Peyer's patch (tissue), 4 donors: ENCODE results near the gene GRIK4. TPM values are rescaled to one million over a fixed set of nuclear protein-coding genes. Genes with fewer than 3 reads are reported as not detected.

Experiments used
- DNase-seq, 3 donors: peaks; one replicate each; pipeline ENCODE4 v3.0.0-alpha.2; 2017 to 2019
- H3K27ac ChIP-seq, 4 donors: fragments of 200-600 bp; sonication (generic); one replicate each; pipeline ENCODE4 v1.5.1; 2016 to 2019
- H3K27me3 ChIP-seq, 2 donors: fragments of 200-600 bp; sonication (generic); one replicate each; pipeline ENCODE4 v1.5.1; 2019
- H3K36me3 ChIP-seq, 3 donors: fragments of 200-600 bp; sonication (generic); one replicate each; pipeline ENCODE4 v1.5.1; 2016 to 2019
- H3K4me1 ChIP-seq, 4 donors: fragments of 200-600 bp; sonication (generic); one replicate each; pipeline ENCODE4 v1.5.1; 2016 to 2019
- H3K4me3 ChIP-seq, 4 donors: fragments of 200-600 bp; sonication (generic); 1 replicate in 3 of 4; 2 replicates in 1 of 4; pipeline ENCODE4 v1.5.1; 2016 to 2019; ENCODE audit warnings: mild to moderate bottlenecking in 1 of 4
- H3K9me3 ChIP-seq, 4 donors: fragments of 200-600 bp; sonication (generic); one replicate each; pipeline ENCODE4 v1.5.1; 2016 to 2019; ENCODE audit warnings: mild to moderate bottlenecking in 1 of 4
- CTCF ChIP-seq, 6 experiments: fragments of 450-650 bp in 4 of 6; fragments of 200-600 bp in 2 of 6; sonication (generic) in 1 of 6; IDR thresholded peaks; one replicate each; pipeline ENCODE4 v1.5.1; 2017 to 2019; ENCODE audit warnings: antibody characterized with exemption in 6 of 6, mild to moderate bottlenecking in 3 of 6, moderate library complexity in 1 of 6
- POLR2A ChIP-seq, 2 donors: fragments of 450-650 bp; IDR thresholded peaks; one replicate each; pipeline ENCODE4 v1.5.1; 2017; ENCODE audit warnings: antibody characterized with exemption in 2 of 2, mild to moderate bottlenecking in 2 of 2, moderate library complexity in 2 of 2
- total RNA-seq, 4 donors: library from RNA; depleted of rRNA; stranded (reverse); fragments of >200 nt; gene quantifications; one replicate each; pipeline ENCODE4 v1.1.0, GENCODE V29; 2016

GRIK4 gene
- total RNA-seq, 4 donors from 2014 or later: 0.40 to 2.5 TPM; not detected in 2

DNA sequence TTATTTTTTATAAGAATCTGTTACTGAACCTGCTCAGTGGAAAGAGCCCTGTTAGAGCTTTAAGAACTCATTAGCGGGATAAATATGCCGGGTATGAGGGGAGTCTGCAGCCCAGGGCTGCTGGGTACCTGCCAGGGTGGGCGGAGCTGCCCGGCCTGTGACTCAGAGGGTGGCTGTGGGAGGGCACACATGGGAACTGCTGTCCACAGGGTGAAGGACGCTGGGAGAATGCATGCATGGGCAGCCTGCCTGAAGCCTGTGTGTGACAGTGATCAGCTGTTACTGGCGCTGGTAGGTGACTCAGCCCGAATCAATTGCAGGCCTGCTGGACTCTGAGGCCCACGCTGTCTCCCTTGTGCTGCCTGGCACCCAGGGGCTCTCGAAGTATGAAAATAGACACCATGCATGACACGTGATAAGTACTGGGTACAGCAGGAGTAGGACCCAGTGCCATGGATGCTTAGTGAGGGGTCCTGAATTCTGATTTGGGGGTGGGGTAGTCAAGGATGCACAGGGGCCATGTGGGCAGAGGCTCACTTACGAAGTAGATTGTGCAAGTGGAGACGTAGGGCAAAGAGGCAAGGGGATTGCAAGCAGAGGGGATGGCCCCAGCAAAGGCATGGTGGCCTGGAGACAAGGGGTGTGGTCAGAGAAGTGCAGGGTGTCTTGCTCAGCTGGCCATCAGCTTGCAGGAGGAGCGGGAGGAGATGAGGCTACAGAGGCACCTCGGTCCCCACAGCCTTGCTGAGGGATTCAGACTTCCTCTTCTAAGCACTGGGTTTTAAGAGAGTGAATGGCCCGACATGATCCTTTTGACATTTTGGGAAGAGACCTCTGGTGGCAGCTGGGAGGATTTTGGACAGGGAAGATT lies 36.5 kb downstream of the GRIK4 start:
- H3K4me3 ChIP-seq: no peak overlapping the region
- H3K27ac ChIP-seq: no peak overlapping the region
- no peaks in the 10 kb centered on the region for H3K9me3 ChIP-seq
- DNase-seq: peak; percentile 39 to 65 (median 60)
- peaks cover 0 to 18% (median 0%) of the 10 kb centered on the region in 4 donors for H3K4me1 ChIP-seq
- TF ChIP-seq POLR2A (IDR thresholded peaks at IDR 0.05) (no peak), CTCF (IDR thresholded peaks at IDR 0.05) (no peak)
- H3K27me3 ChIP-seq: no peaks in the 10 kb centered on the region
- no peaks in the 10 kb centered on the region for H3K36me3 ChIP-seq

- Histone ChIP-seq H3K27me3 (no peaks in the 10 kb centered on the region), H3K4me3 (no peak overlapping the region), H3K4me1 (peaks cover 0 to 18% (median 0%) of the 10 kb centered on the region in 4 donors), H3K36me3 (no peaks in the 10 kb centered on the region), H3K27ac (no peak overlapping the region), H3K9me3 (no peaks in the 10 kb centered on the region)
- TF ChIP-seq POLR2A (IDR thresholded peaks at IDR 0.05) (no peak), CTCF (IDR thresholded peaks at IDR 0.05) (no peak)
- no peak for DNase-seq
Observed at GRCh38 chr11:120548682-120549209, 37.2 kb downstream of the GRIK4 start.

DNA sequence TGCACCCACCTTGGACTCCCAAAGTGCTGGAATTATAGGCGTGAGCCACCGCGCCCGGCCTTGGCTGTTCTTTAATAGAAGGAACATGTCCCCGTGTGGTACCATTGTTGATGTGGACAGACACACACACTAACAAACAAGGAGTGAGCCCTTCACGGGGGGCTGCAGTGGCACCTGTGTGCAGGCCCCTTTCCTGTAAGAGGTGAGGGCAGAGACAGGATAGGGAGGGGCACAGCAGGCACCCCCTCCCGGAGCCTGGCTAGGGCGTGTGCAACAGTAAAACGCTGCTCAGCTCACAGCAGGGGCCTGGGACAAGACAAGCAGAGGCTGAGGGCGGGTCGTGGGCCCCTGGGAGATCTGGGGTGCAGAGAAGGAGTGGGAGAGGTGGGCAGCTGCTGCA lies 37.8 kb downstream of the GRIK4 start:
- Histone ChIP-seq H3K27me3 (no peaks in the 10 kb centered on the region), H3K4me1 (peaks cover 0 to 18% (median 0%) of the 10 kb centered on the region in 4 donors), H3K4me3 (no peak overlapping the region), H3K27ac (no peak overlapping the region), H3K9me3 (no peaks in the 10 kb centered on the region), H3K36me3 (no peaks in the 10 kb centered on the region)
- DNase-seq: no peak
- no peak for TF ChIP-seq CTCF (IDR thresholded peaks at IDR 0.05)
- TF ChIP-seq POLR2A (IDR thresholded peaks at IDR 0.05): no peak

DNA sequence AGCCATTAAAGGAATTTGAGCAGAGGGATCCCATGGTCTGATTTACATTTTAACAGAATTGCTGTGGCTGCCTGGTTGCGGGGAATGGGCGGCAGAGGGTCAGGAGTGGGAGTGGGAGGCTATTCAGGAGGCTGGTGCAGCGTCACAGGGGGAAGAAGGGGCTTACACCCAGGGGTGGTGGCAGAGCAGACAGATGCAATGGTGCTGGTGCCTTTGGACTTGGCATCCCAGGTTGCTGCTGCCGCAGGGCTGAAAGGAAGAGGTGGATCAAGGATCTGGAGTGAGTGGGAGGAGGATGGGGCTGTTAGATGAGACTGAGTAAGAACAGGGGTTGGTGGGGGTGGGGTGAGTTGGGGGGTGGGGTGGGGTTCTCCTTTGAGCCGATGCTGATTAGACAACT lies 38.5 kb downstream of the GRIK4 start:
- H3K4me1 ChIP-seq: peaks cover 0 to 18% (median 0%) of the 10 kb centered on the region in 4 donors
- TF ChIP-seq POLR2A (IDR thresholded peaks at IDR 0.05) (no peak), CTCF (IDR thresholded peaks at IDR 0.05) (no peak)
- H3K27me3 ChIP-seq: no peaks in the 10 kb centered on the region
- H3K9me3 ChIP-seq: no peaks in the 10 kb centered on the region
- no peaks in the 10 kb centered on the region for H3K36me3 ChIP-seq
- no peak for DNase-seq
- no peak overlapping the region for H3K27ac ChIP-seq
- H3K4me3 ChIP-seq: no peak overlapping the region

DNA sequence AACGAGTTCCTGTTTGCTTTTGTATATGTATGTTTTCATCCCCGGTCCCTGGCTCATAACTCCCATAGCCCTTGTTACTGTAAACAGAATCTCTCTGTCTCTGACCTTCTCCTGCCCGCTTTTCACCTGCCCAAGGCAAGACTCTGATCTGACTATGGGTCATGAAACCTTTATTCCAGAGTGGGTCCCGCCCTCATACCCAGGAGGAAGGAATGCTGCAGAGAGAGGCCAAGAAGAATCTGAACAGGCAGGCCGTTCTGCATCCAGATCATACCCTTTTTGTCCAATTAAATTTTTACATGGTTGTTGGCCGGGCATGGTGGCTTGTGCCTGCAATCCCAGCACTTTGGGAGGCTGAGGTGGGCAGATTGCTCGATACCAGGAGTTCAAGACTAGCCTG lies 39.6 kb downstream of the GRIK4 start:
- no peak for DNase-seq
- Histone ChIP-seq H3K4me3 (no peak overlapping the region), H3K27me3 (no peaks in the 10 kb centered on the region), H3K9me3 (no peaks in the 10 kb centered on the region), H3K36me3 (no peaks in the 10 kb centered on the region), H3K4me1 (peaks cover 0 to 17% (median 0%) of the 10 kb centered on the region in 4 donors), H3K27ac (no peak overlapping the region)
- TF ChIP-seq POLR2A (IDR thresholded peaks at IDR 0.05) (no peak), CTCF (IDR thresholded peaks at IDR 0.05) (no peak)
